Measurements from ENCODE around the gene CATSPERZ. TPM values are rescaled to one million over a fixed set of nuclear protein-coding genes. Genes with fewer than 3 reads are reported as not detected.

CATSPERZ gene
- total RNA-seq, 2 donors from 2014 or later, result not detected

GRCh38 chr11:64269540-64270220, 30.5 kb upstream of the CATSPERZ start:
- peak; percentile 88 for ATAC-seq (replicated peaks)
- Mint-ChIP-seq H3K4me1 (peaks cover 18% of the 10 kb centered on the region), H3K27ac (peak overlapping the region; percentile 96), H3K9me3 (no peaks in the 10 kb centered on the region), H3K36me3 (ENCODE audit: low read depth) (peaks cover 24% of the 10 kb centered on the region), H3K27me3 (no peaks in the 10 kb centered on the region), H3K4me3 (peak overlapping the region; percentile 96)

GRCh38 chr11:64275031-64275800, 24.9 kb upstream of the CATSPERZ start:
- Mint-ChIP-seq H3K9me3 (no peaks in the 10 kb centered on the region), H3K36me3 (ENCODE audit: low read depth) (peaks cover 31% of the 10 kb centered on the region), H3K4me1 (peaks cover 8% of the 10 kb centered on the region), H3K27ac (no peak overlapping the region), H3K27me3 (no peaks in the 10 kb centered on the region), H3K4me3 (no peak overlapping the region)
- no peak for ATAC-seq (replicated peaks)

GRCh38 chr11:64275841-64276240, 24.3 kb upstream of the CATSPERZ start:
- Mint-ChIP-seq H3K4me1 (peaks cover 8% of the 10 kb centered on the region), H3K27ac (no peak overlapping the region), H3K4me3 (no peak overlapping the region), H3K27me3 (no peaks in the 10 kb centered on the region), H3K36me3 (ENCODE audit: low read depth) (peaks cover 27% of the 10 kb centered on the region), H3K9me3 (no peaks in the 10 kb centered on the region)
- ATAC-seq (replicated peaks), result no peak

- Mint-ChIP-seq H3K36me3 (ENCODE audit: low read depth) (peaks cover 35% of the 10 kb centered on the region), H3K4me3 (no peak overlapping the region), H3K9me3 (no peaks in the 10 kb centered on the region), H3K4me1 (peaks cover 11% of the 10 kb centered on the region), H3K27ac (no peak overlapping the region), H3K27me3 (no peaks in the 10 kb centered on the region)
- no peak for ATAC-seq (replicated peaks)
Measured at GRCh38 chr11:64276653-64277431, 23.3 kb upstream of the CATSPERZ start.

- Mint-ChIP-seq H3K27ac (peak overlapping the region; percentile 9), H3K4me1 (peaks cover 9% of the 10 kb centered on the region), H3K9me3 (no peaks in the 10 kb centered on the region), H3K36me3 (ENCODE audit: low read depth) (peaks cover 38% of the 10 kb centered on the region), H3K4me3 (no peak overlapping the region), H3K27me3 (no peaks in the 10 kb centered on the region)
- ATAC-seq (replicated peaks), result no peak
Measured at GRCh38 chr11:64278576-64279190, 21.5 kb upstream of the CATSPERZ start.

GRCh38 chr11:64281957-64282770, 18.0 kb upstream of the CATSPERZ start:
- Mint-ChIP-seq H3K4me3 (peak overlapping the region; percentile 80), H3K4me1 (peaks cover 14% of the 10 kb centered on the region), H3K27ac (peak overlapping the region; percentile 38), H3K27me3 (no peaks in the 10 kb centered on the region), H3K9me3 (no peaks in the 10 kb centered on the region), H3K36me3 (ENCODE audit: low read depth) (peaks cover 33% of the 10 kb centered on the region)
- ATAC-seq (replicated peaks), result no peak

- peaks cover 14% of the 10 kb centered on the region for H3K4me1 Mint-ChIP-seq
- peak overlapping the region; percentile 75 for H3K27ac Mint-ChIP-seq
- ATAC-seq (replicated peaks), result no peak
- no peaks in the 10 kb centered on the region for H3K9me3 Mint-ChIP-seq
- no peaks in the 10 kb centered on the region for H3K27me3 Mint-ChIP-seq
- H3K4me3 Mint-ChIP-seq, result peak overlapping the region; percentile 80
- H3K36me3 Mint-ChIP-seq (ENCODE audit: low read depth), result peaks cover 33% of the 10 kb centered on the region
Measured at GRCh38 chr11:64283092-64283491, 17.1 kb upstream of the CATSPERZ start.

GRCh38 chr11:64284048-64284961, 15.9 kb upstream of the CATSPERZ start, which contains the start of gene BAD:
BAD (minus strand) TSS chr11:64284665; CDS start chr11:64284368, 297 bp downstream.
- H3K27ac Mint-ChIP-seq, result peak within 1 kb of the TSS; percentile 75
- ATAC-seq (replicated peaks), result peak; percentile 94
- H3K4me1 Mint-ChIP-seq, result peaks cover 10% of the 10 kb centered on the region
- no peaks in the 10 kb centered on the region for H3K9me3 Mint-ChIP-seq
- peaks cover 26% of the 10 kb centered on the region for H3K36me3 Mint-ChIP-seq (ENCODE audit: low read depth)
- no peaks in the 10 kb centered on the region for H3K27me3 Mint-ChIP-seq
- H3K4me3 Mint-ChIP-seq, result peak within 1 kb of the TSS; percentile 80

- Mint-ChIP-seq H3K27me3 (no peaks in the 10 kb centered on the region), H3K36me3 (ENCODE audit: low read depth) (peaks cover 19% of the 10 kb centered on the region), H3K9me3 (no peaks in the 10 kb centered on the region), H3K4me3 (peak within 1 kb of the TSS; percentile 80), H3K4me1 (peaks cover 10% of the 10 kb centered on the region), H3K27ac (peak within 1 kb of the TSS; percentile 90)
- ATAC-seq (replicated peaks), result peak; percentile 68
Measured at GRCh38 chr11:64284962-64285884, 14.9 kb upstream of the CATSPERZ start, which contains the start of gene GPR137. GPR137 (plus strand) TSS chr11:64285848; CDS start chr11:64286525, 677 bp downstream.

GRCh38 chr11:64285885-64286800, 14.0 kb upstream of the CATSPERZ start:
- Mint-ChIP-seq H3K4me1 (peaks cover 9% of the 10 kb centered on the region), H3K9me3 (no peaks in the 10 kb centered on the region)

GRCh38 chr11:64286801-64287159, 13.4 kb upstream of the CATSPERZ start:
- Mint-ChIP-seq H3K27ac (peak overlapping the region; percentile 90), H3K4me1 (peaks cover 5% of the 10 kb centered on the region), H3K4me3 (peak overlapping the region; percentile 80), H3K9me3 (no peaks in the 10 kb centered on the region), H3K27me3 (peaks cover 4% of the 10 kb centered on the region), H3K36me3 (ENCODE audit: low read depth) (peaks cover 16% of the 10 kb centered on the region)
- no peak for ATAC-seq (replicated peaks)

More at GRCh38 chr11:64285885-64286800, 14.0 kb upstream of the CATSPERZ start:
- H3K4me3 Mint-ChIP-seq, result peak overlapping the region; percentile 80
- H3K27ac Mint-ChIP-seq, result peak overlapping the region; percentile 90
- peaks cover 4% of the 10 kb centered on the region for H3K27me3 Mint-ChIP-seq
- no peak for ATAC-seq (replicated peaks)
- peaks cover 23% of the 10 kb centered on the region for H3K36me3 Mint-ChIP-seq (ENCODE audit: low read depth)

Measured in activated T-helper 17 cell treated with anti-CD3 and anti-CD28 coated beads, Interleukin-2, amount 50 U/mL, for 72 hours (primary cell).